22Rv1 (cell line): Measurements from ENCODE around the gene TEK.

Source experiments
- CTCF ChIP-seq: fragments of 450-650 bp; IDR thresholded peaks from 2 replicates; pipeline ENCODE4 v1.5.1; 2017; ENCODE audit warnings: mild to moderate bottlenecking
- ZFX ChIP-seq: fragments of 450-650 bp; IDR thresholded peaks from 2 replicates; pipeline ENCODE4 v1.6.1; 2017; ENCODE audit warnings: antibody characterized with exemption, borderline replicate concordance

- TF ChIP-seq CTCF (no peak), ZFX (no peak)
Measured at GRCh38 chr9:27168496-27168895, 59.5 kb downstream of the TEK start.
